Activated CD8-positive, alpha-beta memory T cell treated with anti-CD3 and anti-CD28 coated beads for 4 hours (primary cell): ENCODE measurements around the gene NSMCE1.

Experiments
- DNase-seq, 2 donors: peaks; one replicate each; pipeline ENCODE4 v3.0.0-alpha.2; 2020; ENCODE audit warnings: low read depth in 2 of 2

The NSMCE1 gene

DNA sequence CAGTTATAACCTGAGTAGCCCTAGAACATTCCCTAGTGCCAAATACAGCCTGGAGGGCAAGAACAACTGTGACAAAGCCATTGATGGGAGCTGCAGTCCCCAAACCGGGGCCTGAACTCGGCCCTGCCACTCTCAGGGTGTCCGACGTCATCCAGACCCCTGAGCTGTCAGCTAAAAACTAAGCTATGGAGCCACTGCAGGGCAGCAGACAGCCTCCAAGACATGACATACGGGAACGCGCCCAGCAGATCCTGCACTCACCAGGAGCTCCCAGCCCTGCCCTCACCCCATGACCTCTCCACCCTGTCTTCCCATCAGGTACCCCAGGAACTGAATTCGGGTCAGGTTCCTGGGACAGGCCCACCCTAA is 36.9 kb downstream of the NSMCE1 start:
- no peak for DNase-seq

DNA sequence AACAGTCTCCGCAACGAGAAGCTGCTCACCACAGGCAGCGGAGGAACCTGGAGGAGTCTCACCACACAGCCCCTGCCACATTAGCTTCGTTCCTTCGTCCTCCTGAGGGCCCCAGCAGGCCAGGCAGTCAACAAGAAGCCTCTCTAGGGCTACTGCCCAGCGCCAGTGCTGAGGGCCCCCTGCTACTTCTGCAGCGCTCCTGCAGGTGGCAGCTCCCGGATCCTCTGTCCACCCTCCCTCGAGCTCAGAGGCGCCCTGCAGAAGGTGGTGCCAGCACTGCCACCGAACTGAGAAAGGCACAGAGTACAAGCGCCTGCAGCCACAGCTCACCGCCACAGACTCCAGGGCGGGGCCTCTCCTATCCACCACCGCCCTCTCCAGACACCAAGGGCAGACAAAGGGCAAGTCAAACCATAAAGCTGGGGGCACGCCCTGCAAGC is 38.0 kb downstream of the NSMCE1 start:
- peak; percentile 21 to 53 for DNase-seq

DNA sequence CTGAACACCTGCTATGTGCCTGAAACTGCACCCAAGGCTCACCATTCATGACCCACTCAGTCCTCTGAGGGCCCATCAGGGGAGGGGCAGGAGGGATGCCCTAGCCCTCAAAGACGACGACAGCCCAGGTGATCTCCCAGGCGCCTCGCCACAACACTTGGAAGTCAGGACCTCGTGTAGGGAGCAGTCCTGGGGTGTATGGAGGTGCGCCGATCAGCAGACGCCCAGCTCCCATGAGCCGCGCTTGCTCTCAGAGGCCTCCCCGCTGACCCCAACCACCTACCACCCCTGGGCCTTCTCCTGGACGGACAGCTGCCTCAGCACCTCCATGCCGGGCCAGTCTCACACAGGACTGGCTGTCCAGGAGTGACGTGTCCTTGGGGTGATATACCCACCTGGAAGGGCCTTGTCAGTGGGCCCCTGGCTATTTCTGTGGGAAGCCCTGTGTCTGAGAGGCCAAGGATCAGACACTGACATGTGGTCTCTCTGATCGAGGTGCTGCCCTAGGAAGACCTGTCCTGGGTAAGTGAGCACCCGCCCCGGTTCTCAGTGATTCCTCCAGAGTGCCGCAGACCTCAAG is 38.6 kb downstream of the NSMCE1 start:
- DNase-seq: no peak

DNA sequence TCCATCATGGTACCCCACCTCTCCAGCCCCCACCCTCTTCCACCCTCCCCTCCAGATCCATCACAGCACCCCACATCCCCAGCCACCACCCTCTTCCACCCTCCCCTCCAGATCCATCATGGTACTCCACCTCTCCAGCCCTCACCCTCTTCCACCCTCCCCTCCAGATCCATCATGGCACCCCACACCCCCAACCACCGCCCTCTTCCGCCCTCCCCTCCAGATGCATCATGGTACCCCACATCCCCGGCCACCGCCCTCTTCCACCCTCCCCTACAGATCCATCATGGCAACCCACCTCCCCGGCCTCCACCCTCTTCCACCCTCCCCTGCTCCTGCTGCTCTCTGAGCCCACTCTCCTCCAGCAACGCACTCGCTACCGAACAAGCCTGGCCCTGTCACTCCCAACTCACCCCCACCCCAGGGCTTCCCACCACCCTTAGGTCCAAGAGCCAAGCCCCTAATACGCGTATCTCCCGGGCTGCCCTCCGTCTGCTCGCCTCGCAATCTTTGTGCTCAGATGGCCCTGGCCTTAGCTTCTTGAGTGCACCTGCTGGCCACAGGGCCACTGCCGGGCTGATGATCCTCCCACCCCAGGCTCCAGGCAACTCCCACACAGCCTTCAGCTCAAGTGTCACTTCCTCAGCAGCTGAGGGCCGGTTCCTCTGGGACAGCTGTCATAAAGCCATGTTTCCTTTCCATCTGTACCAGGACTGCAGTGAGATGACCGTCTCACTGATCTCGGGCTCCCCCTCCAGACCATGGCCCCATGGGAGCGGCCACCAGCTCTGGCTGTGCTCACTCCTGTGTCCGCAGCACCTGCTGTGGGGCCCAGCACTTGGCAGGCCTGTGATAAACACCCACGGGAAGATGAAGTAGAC is 39.7 kb downstream of the NSMCE1 start:
- no peak for DNase-seq

DNA sequence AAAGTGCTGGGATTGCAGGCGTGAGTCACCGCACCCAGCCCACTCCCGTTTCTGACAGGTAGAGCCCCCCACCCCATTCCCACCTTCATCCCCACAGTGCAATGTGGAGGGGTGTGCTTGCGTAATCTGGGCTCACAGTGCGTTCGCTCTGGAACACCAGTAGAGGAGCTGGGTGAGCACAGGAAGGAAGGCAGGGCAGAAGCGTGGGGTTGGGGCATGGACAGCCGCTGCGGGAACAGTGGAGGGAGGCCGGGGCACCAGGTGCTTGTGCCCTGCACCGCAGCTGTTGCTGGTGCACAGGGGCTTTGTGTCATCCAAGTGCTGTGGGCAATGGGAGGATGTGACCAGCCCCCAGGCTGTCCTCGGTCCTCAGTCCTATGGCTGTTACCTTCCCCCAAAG is 40.5 kb downstream of the NSMCE1 start:
- DNase-seq: no peak

DNA sequence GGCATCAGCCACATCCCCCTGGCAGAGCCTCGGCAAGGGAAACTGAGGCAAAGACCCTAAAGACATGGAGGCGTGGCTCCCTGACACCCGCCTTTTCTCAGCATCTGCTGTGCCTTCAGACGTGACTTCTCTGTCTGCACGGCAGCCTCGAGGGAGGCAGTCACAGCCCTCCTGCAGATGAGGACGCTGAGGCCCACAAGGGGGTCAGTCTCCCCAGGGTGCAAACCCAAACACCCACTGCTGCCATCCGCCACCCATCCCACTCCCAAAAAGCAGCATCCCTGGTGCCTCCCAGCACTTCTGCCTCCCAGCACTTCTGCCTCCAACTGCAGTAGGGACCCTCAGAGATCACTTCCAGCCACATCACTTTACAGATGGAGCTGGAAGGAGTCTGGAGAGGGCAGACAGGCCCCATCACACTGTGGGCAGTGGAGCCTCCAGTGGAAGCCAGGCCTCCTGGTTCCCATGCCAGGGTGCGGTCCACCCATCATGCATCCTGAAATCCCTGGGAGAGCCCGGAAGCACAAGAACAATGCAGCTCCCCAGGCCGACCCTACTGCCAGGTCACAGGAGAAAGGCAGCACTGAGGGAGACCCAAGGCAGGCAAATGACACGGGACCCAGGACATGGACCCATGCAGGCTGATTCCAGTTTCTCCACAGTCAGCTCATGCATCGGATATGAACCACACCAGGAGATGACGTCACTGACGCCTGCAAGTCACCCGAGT is 41.4 kb downstream of the NSMCE1 start:
- no peak for DNase-seq

DNA sequence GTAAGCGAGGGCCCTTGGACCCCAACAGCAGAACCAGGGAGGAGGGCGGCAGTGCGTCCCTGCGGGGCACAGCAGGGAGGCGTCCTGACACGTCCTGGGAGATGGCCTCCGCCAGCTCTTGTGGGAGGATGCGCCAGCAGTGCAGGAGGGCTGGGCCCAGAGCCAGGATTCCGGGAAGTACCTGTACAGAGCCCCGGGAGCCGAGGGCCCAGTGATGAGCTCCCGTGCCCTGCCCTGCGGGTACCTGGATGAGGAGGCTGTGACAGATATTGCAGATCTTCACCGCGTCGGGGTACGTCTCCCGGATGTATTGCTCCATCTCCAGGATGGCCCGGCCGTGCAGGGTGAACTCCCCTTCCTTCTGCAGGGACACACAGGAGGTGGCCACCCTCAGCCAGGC is 42.1 kb downstream of the NSMCE1 start:
- no peak for DNase-seq

DNA sequence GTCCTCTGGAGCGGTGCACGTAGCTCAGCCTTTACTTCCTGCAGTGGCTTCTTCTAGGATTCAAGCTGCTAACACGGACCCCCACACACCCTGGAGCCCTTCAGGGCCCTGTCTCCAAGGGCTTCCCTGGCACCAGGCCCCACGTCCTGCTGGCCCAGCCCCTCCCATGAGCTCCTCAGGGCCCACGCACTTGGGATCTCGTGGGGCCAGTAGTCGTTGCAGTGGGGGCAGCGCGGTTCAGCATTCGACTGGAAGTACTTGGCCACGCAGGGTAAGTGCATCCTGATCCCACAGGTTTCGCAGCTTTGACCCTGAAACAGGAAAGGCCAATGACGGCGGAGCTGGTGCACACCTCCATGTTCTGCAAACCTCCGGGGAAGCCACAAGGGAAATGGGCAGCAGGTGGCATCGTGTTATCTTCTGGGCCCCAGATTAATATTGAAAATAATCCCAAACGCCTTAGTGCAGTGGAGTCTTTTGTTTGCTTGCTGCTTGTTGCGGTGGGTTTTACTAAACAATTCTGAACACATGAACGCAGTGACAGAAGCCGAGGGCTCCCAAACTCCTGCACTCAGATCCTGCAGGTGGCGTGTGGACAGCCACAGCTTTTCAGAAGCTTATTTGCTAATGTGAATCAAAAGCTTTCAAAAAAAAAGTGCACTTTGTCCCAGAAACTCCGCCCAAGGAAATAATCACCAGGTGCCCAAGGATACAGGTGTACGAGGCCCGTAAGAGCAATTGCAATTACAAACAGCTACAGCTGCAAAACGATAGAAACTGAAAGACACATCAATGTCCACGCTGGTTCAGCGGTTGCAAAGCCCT is 42.8 kb downstream of the NSMCE1 start:
- no peak for DNase-seq

DNA sequence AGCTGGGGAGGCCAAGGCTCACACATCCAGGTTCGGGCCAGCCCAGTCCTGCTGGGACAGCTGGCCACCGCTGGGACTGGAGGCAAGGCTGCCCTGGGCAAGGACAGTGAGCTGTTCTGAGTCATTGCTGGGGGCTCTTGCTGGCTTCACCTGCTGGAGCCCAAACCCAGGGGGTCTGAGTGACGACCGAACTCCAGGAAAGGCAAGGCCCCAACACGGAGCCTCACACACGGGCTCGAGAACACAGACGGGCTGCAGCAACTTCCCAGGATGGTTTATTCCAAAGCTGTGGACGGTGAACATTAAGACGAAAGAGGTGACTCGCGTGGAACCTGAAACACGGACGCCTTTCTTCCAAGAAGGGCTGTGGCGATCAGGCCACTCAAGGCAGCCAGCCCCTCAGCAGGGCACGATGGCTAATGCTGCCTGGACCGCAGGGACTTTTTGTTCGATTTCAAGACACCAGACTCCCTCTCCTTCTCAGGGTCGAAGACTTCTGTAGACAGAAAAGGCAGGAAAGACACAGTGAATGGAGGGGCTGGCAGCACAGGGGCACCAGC is 43.8 kb downstream of the NSMCE1 start:
- no peak for DNase-seq

DNA sequence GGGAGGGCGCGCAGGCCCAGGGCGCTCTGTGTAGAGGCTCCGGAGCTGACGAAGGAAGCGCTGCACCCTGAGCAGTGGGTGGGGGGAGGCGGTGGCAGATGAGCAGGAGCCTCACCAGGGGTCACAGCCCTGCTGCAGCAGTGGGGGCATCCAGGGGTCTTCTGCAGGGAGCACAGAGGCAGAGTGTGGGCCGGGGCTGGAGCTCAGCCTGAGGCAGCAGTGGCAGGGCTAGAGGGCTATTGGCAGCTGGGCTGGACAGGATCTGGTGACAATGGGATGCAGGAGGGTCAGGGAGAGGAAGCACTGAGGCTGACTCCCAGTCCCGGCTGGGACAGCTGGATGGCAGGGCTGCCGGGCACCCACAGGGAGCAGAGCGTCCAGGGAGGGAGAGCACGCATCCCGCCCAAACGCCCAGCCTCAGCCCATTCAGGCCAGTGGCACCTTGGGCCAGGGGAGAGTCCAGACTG is 44.3 kb downstream of the NSMCE1 start:
- no peak for DNase-seq

DNA sequence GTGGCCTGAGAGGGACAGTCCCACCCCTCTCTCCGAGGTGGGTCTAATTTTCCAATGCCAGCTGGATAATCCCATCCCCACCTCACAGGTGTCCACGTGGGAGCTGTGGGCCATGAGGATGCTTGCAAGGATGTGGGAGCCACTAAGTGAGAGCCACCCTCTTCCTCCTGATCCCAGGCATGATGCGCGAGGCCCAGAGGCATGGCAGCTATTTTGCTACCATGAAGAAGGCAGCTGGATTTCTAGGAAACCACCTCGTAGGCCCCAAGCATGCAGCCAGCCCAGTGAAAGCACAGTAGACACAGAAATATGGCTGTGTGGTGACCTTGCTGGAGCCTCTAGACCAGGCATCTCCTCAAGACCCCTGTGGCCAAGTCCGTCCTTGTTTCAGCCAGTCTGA is 44.9 kb downstream of the NSMCE1 start:
- no peak for DNase-seq

DNA sequence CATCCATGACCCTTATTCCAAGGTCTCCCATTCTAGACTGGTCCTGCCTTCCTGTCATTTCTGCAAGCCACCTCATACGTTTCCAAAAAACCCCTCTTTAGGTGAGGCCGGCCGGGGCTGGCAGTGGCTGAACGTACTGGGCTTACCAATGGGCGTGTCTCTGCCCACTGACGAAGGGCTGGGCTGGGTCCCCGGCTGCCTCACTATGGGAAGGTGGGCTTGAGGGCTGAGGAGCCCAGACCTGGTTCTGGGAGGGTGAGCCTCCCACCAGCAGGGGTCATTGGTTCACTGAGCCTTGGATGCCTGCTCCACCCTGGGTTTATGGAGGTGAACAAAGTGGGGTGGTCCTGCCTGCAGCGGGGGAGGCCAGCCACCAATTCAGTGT is 45.4 kb downstream of the NSMCE1 start:
- DNase-seq: no peak

DNA sequence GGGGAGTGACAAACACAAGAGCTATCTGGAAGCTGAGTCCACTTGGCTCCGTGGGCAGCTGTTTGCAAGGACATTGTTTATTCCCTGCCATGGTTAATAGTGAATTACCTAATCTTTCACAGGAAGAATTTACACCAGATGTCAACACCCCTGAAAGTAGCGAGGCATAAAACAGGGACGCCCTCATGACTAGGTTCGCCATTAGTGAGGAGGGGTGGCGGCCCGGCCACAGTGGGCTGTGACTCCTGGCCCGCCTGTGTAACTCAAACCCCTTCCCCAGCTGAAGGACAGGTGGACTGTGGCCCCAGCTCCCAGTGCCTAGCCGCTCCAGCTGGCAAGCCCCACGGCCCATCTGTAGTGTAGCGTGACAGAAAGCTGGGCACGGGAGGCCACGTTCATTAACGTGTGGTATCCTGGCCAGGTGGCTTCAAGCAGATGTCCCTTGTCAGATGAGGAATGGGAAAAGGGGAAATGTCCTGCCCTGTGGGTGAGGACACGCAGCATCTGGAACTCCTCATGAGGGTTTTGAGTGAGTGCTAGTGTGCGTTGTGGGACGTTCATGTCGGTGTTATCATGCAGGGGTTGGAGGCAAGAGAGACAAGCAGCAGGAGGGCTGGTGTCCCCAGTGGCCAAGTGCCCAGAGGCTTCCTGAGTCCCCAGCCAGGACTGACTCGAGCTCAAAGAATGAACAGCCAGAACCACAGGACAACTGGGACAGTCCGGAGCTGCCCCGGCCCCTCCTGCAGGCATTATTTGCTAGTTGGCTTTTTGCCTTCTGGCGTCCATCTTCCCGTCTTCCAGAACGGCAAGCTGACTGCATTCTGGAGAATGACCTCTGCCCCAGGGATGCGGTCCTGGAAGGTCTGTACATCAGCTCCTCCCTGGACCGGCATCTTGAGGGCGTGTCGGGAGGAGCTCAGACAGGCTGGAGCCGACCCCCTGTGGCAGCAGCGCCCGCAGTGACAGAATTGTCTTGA is 46.0 kb downstream of the NSMCE1 start:
- no peak for DNase-seq

DNA sequence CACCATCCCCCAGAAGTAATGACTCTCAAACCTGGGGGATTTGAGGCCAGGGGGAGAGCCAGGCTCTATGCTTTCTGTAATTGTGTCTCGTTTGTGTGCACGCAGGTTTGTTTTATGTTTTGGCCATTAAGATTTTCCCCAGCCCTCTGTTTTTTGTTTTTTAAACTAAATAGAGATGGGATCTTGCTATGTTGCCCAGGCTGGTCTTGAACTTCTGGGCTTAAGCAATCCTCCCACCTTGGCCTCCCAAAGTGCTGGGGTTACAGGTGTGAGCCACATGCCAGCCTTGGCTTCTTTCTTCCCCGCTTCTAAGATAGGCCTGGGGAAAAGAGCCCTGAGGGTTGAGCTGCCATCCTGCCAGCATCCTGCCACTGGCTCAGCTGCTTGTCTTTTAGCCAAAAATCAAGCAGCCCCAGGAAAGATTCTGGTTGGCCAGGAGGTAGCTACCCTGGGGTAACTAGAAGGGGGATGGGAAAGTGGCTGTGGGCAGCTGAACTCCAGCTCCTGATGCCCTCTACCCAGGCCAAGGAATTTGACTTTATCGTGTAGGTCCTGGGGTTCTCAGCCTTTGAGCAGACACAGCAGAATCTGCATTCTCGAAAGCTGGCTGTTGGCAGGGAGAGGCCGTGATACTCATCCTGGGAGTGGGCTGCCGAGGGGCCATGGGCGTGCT is 46.9 kb downstream of the NSMCE1 start:
- DNase-seq: no peak

DNA sequence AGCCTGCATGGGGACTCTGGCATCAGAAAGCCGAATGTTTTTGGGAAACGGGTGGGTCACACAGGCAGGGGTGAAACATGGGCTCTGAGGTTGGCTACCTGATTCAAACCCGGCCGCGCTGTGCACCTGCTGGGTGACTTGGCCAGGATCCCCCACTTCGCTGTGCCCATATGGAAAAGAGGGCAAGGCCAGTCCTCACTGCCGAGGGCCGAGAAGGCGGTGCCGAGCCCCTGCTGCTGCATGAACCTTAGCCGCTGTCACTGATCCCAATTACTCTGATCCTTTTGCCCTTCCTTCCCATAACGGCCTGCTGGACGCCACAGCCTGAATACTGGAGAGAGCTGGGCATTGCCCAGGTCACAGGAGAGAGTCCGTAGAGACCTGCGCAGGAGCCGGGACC is 47.6 kb downstream of the NSMCE1 start:
- no peak for DNase-seq

DNA sequence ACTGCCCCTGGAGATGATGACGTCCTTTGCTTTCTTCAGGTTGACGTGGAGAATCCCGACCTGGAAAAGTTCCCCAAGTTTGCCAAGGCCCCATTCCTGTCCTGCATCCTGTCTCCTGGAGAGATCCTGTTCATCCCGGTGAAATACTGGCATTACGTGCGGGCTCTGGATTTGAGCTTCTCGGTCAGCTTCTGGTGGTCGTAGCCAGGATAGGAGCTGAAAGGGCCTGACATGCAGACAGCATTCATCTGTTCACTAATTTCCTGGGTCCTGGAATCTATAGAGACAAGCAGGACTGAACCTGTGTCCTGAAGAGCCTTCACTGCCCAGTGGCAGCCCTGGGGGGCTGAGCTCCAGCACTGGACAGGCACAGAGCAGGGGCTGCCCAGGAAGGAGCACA is 48.0 kb downstream of the NSMCE1 start:
- no peak for DNase-seq

DNA sequence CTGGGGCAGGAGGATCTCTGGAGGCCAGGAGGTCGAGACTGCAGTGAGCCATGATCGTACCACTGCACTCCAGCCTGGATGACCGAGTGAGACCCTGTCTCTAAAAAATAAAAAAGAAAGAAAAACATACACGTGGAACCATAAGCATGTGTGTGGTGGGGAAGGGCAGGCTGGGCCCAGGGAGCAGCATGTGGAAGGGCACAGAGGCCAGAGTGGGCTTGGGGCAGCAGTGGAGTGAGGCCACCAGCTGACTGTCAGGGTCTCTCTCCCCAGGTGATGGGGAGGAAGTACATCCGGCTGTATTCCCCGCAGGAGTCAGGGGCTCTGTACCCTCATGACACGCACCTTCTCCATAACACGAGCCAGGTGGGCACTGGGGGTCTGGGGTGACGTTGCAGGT is 48.5 kb downstream of the NSMCE1 start:
- DNase-seq: no peak

DNA sequence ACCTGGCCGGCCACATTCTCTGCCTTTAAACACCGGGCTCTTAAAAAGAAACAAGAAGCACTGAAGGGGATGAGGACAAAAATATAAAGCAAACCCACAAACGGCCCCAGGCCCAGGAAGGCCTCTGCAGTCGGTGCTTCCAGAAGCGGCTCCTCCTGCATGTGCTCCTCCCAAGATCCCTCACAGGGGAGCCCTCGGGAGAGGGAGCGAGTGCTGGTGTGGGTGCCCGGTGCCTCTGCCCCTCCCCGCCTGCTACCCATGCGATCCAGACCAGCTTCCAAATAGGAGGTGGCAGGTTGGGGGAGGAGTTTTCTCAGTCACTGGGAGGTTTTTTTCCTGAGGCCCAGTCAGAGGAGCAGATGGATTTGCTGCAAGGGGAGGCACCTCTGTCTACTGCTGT is 49.4 kb downstream of the NSMCE1 start:
- DNase-seq: no peak

DNA sequence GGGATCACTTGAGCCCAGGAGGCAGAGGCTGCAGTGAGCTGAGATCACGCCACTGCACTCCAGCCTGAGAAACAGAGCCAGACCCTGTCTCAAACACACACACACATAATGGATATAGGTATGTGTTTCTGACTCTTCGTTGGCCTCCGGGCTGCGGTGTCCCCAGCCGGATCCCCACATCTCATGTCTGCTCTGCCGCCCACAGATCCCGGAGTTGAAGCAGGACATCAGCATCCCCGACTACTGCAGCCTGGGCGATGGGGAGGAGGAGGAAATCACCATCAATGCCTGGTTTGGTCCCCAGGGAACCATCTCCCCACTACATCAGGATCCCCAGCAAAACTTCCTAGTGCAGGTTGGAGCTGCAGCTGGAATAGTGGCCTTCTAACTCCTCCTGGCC is 49.8 kb downstream of the NSMCE1 start:
- DNase-seq: no peak

DNA sequence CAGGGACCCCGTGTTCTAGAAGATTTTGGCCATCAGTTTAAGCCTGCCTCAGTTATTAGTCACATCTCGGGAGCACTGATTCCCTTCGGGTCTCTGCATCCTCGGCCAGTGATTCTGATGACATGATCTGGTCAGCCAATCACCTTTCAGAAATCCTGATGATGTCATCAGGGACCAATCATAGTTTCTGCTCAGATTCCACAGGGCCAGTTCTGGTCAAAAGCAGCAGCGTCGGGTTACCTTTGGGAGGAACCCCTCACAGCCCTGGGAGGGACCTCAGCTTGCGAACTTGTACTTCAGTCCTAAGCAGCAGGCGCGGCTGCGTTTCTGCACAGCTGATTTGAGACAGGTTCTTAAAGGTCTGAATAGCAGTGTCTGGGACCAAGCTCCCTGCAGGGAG is 51.3 kb downstream of the NSMCE1 start:
- DNase-seq: no peak
